Measurements from ENCODE around the gene IRF8.

IRF8 gene

GRCh38 chr16:85858984-85859817, 39.8 kb upstream of the IRF8 start:
- Histone ChIP-seq H3K4me1 (ENCODE audit: control insufficient read depth, insufficient read depth, low read length) (no peaks in the 10 kb centered on the region), H3K36me3 (ENCODE audit: control insufficient read depth, insufficient read depth, low read length) (no peaks in the 10 kb centered on the region), H3K4me3 (ENCODE audit: low read length) (no peak overlapping the region), H3K9ac (ENCODE audit: low read length) (no peak overlapping the region), H3K9me3 (ENCODE audit: control insufficient read depth, low read length) (no peaks in the 10 kb centered on the region), H3K27me3 (ENCODE audit: control insufficient read depth, insufficient read depth, low read length) (no peaks in the 10 kb centered on the region)

GRCh38 chr16:85859818-85860125, 39.2 kb upstream of the IRF8 start:
- H3K4me1 ChIP-seq (ENCODE audit: control insufficient read depth, insufficient read depth, low read length), result no peaks in the 10 kb centered on the region
- no peaks in the 10 kb centered on the region for H3K27me3 ChIP-seq (ENCODE audit: control insufficient read depth, insufficient read depth, low read length)
- no peaks in the 10 kb centered on the region for H3K36me3 ChIP-seq (ENCODE audit: control insufficient read depth, insufficient read depth, low read length)
- no peak overlapping the region for H3K9ac ChIP-seq (ENCODE audit: low read length)
- H3K4me3 ChIP-seq (ENCODE audit: low read length), result no peak overlapping the region
- H3K9me3 ChIP-seq (ENCODE audit: control insufficient read depth, low read length), result no peaks in the 10 kb centered on the region

DNA sequence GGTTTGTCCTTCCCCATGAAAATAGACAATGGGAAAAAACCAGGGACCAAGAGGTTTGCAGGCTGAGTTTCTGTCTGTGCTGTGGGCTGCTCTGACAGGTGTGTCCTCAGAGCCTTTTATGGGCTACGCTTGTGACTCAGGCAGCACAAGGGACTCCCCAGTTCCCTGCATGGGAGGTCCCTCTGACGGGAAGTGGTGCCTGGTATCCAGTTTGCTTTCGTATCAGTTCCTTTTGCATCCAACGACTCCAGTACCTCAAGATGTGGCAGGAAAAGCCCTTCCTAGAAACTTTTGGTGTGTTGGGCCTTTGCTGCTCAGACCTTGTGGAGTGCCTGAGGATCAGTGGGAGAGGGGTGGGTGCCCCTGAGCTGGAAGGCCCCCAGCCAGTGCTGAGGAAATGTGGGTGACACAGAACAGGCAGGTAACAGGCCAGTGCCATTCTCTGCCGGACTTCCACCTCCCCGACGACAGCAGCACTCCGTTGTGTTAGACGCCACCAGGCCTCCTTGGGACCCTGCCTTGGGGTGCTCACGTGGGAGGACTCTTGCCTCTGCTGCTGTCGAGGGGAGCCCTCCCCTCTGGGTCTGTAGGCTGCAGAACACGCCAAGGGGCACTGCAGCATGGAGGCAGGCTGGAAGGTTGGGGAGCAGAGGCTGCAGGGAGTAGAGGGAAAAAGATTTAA, 38.4 kb upstream of the IRF8 start:
- Histone ChIP-seq H3K27me3 (ENCODE audit: control insufficient read depth, insufficient read depth, low read length) (no peaks in the 10 kb centered on the region), H3K9ac (ENCODE audit: low read length) (no peak overlapping the region), H3K4me3 (ENCODE audit: low read length) (no peak overlapping the region), H3K4me1 (ENCODE audit: control insufficient read depth, insufficient read depth, low read length) (no peaks in the 10 kb centered on the region), H3K9me3 (ENCODE audit: control insufficient read depth, low read length) (no peaks in the 10 kb centered on the region), H3K36me3 (ENCODE audit: control insufficient read depth, insufficient read depth, low read length) (no peaks in the 10 kb centered on the region)

DNA sequence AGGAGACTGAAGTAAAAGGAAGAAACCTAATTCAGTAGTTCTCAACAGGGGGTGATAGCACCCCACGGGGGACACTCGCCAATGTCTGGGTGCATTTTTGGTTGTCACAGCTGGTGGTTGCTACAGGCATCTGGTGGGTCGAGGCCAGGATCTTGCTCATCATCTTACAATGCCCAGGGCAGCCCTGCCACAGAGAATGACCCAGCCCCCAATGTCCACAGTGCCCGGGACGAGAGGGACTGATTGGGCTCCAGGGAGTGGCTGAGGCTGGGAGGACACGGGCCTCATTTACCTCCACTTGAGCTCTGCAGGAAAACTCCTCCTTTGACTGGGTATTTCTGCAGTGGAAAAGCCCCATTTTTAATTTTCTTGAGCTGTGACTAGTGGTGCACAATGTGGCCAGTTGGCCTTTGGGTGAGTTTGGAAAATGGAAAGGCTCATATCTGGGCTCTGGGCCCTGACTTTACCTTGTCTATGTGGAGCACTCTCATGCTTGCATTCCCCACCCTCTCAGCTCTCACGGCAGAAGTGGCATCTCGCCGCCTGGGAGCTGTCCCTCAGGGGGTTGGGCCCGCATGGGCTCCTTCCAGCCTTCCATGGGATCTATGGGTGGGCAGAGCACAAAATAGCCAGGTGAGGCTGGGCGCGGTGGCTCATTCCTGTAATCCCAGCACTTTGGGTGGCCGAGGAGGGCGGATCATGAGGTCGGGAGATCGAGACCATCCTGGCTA, 37.7 kb upstream of the IRF8 start:
- Histone ChIP-seq H3K27me3 (ENCODE audit: control insufficient read depth, insufficient read depth, low read length) (no peaks in the 10 kb centered on the region), H3K9me3 (ENCODE audit: control insufficient read depth, low read length) (no peaks in the 10 kb centered on the region), H3K4me3 (ENCODE audit: low read length) (no peak overlapping the region), H3K4me1 (ENCODE audit: control insufficient read depth, insufficient read depth, low read length) (no peaks in the 10 kb centered on the region), H3K9ac (ENCODE audit: low read length) (no peak overlapping the region), H3K36me3 (ENCODE audit: control insufficient read depth, insufficient read depth, low read length) (no peaks in the 10 kb centered on the region)

DNA sequence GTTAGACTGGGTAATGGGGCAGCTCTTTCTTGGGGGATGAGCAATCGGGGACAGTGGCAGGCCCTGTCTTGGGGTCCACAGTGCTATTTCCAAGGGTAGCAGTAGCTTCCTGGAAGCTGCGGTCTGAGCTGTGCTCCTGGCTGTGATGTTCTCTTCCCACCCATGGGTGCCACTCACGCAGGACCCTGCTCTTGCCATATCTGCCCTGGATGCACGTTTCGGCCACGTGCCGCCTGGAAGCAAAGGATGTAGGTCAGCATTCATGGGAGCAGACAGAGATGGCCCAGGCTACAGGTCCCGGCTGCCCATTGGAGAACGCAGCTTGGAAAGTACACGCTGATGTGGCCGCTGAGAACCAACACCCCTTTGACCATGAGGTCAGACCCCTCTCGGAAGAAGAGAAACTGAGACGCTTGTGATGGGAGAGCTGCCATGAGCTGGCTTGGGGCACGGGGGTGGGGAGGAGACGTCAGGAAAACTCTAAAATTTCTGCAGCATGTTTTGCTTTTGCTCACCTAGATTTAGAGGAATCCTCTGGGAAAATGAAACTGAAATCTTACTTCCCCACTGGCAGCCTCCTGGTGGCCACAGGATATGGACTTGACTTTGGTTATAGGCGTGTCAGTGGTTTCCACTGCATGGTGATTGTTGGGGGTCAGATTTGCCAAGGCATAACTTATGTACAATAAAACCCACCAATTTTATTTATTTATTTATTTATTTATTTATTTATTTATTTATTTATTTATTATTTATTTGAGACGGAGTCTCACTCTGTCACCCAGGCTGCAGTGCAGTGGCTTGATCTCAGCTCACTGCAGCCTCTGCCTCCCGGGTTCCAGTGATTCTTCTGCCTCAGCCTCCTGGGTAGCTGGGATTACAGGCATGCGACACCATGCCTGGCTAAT, 36.2 kb upstream of the IRF8 start:
- no peaks in the 10 kb centered on the region for H3K9me3 ChIP-seq (ENCODE audit: control insufficient read depth, low read length)
- no peaks in the 10 kb centered on the region for H3K27me3 ChIP-seq (ENCODE audit: control insufficient read depth, insufficient read depth, low read length)
- no peak overlapping the region for H3K9ac ChIP-seq (ENCODE audit: low read length)
- no peaks in the 10 kb centered on the region for H3K36me3 ChIP-seq (ENCODE audit: control insufficient read depth, insufficient read depth, low read length)
- H3K4me3 ChIP-seq (ENCODE audit: low read length), result no peak overlapping the region
- H3K4me1 ChIP-seq (ENCODE audit: control insufficient read depth, insufficient read depth, low read length), result no peaks in the 10 kb centered on the region

GRCh38 chr16:85863384-85863774, 35.6 kb upstream of the IRF8 start:
- H3K9ac ChIP-seq (ENCODE audit: low read length), result no peak overlapping the region
- no peaks in the 10 kb centered on the region for H3K4me1 ChIP-seq (ENCODE audit: control insufficient read depth, insufficient read depth, low read length)
- H3K4me3 ChIP-seq (ENCODE audit: low read length), result no peak overlapping the region
- no peaks in the 10 kb centered on the region for H3K36me3 ChIP-seq (ENCODE audit: control insufficient read depth, insufficient read depth, low read length)
- H3K27me3 ChIP-seq (ENCODE audit: control insufficient read depth, insufficient read depth, low read length), result no peaks in the 10 kb centered on the region
- no peaks in the 10 kb centered on the region for H3K9me3 ChIP-seq (ENCODE audit: control insufficient read depth, low read length)

DNA sequence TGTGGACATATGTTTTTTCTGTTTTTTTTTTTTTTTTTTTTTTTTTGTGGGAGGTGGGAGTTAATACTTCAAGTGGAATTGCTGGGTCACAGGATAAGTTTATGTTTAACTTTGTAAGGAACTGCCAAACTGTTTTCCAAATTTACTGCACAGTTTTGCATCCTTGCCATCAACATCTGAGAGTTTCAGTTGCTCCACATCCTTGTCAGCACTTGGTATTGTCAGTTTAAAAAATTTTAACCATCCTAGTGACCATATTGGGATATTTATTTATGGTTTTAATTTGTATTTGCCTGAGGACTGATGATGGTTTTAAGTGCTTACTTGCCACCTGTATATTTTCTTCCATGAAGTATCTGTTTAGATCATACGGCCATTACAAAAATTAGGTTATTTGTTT, 34.0 kb upstream of the IRF8 start:
- no peaks in the 10 kb centered on the region for H3K27me3 ChIP-seq (ENCODE audit: control insufficient read depth, insufficient read depth, low read length)
- H3K36me3 ChIP-seq (ENCODE audit: control insufficient read depth, insufficient read depth, low read length), result no peaks in the 10 kb centered on the region
- H3K9ac ChIP-seq (ENCODE audit: low read length), result no peak overlapping the region
- no peaks in the 10 kb centered on the region for H3K9me3 ChIP-seq (ENCODE audit: control insufficient read depth, low read length)
- peaks cover 1% of the 10 kb centered on the region for H3K4me1 ChIP-seq (ENCODE audit: control insufficient read depth, insufficient read depth, low read length)
- H3K4me3 ChIP-seq (ENCODE audit: low read length), result no peak overlapping the region

GRCh38 chr16:85867189-85867588, 31.8 kb upstream of the IRF8 start:
- Histone ChIP-seq H3K27me3 (ENCODE audit: control insufficient read depth, insufficient read depth, low read length) (peaks cover 6% of the 10 kb centered on the region), H3K9me3 (ENCODE audit: control insufficient read depth, low read length) (no peaks in the 10 kb centered on the region), H3K4me3 (ENCODE audit: low read length) (no peak overlapping the region), H3K36me3 (ENCODE audit: control insufficient read depth, insufficient read depth, low read length) (no peaks in the 10 kb centered on the region), H3K4me1 (ENCODE audit: control insufficient read depth, insufficient read depth, low read length) (peaks cover 7% of the 10 kb centered on the region), H3K9ac (ENCODE audit: low read length) (no peak overlapping the region)

DNA sequence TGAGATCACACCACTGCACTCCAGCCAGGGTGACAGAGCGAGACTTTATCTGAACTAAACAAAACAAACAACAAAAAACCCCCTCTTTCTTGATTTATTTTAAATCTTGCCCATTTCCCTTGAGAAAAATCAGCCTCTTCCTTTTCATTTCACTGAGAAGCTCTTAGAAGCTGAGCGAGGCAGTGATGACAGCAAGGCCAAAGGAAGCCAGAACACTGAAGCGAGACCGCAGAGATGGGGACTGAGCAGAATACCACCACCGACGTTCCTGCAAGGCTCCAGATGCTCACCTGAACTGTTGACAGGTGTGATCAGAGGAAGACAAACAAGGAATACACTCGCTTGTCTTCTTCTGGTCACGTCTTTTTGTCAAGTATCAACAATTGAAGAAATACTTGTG, 30.5 kb upstream of the IRF8 start:
- no peak overlapping the region for H3K4me3 ChIP-seq (ENCODE audit: low read length)
- H3K27me3 ChIP-seq (ENCODE audit: control insufficient read depth, insufficient read depth, low read length), result peaks cover 6% of the 10 kb centered on the region
- H3K9me3 ChIP-seq (ENCODE audit: control insufficient read depth, low read length), result no peaks in the 10 kb centered on the region
- H3K4me1 ChIP-seq (ENCODE audit: control insufficient read depth, insufficient read depth, low read length), result peaks cover 7% of the 10 kb centered on the region
- H3K36me3 ChIP-seq (ENCODE audit: control insufficient read depth, insufficient read depth, low read length), result no peaks in the 10 kb centered on the region
- no peak overlapping the region for H3K9ac ChIP-seq (ENCODE audit: low read length)

GRCh38 chr16:85869206-85869605, 29.8 kb upstream of the IRF8 start:
- no peaks in the 10 kb centered on the region for H3K36me3 ChIP-seq (ENCODE audit: control insufficient read depth, insufficient read depth, low read length)

DNA sequence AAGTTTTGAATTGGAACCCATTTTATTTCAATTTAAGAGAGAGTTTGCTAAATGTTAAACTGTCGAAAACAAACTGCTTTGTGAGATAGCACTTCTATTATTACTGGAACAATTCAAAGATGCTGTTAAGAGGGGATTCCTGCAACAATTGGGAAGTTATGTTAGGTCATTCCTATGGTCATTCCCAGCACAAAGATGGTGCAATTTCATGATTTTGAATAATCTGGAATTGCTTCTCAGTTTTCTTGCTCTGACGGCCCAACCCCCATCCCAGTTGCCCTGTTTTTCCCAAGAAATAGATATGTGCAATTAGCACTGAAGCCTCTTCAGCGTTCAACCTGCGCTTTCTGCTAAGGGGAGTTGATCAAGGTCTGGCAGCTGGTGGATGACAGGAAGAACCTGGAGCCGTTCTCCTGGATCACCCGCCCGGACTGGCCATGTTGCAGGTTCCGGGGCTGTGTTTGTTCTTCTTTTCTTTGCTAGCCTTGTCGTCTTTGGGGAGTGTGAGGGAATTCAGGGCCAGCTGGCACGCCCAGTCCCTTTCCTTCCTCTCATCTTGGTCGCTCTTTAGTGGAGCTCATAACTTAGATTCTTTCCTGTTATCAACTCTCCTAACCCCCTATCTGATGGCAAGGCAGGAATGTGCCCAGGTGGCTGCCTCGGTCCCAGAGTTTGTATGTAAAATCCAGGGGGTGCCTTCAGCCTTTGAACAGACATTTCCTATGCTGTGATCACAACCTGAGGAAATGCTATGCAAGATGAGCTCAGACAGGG, 29.0 kb upstream of the IRF8 start:
- H3K9ac ChIP-seq (ENCODE audit: low read length), result no peak overlapping the region
- no peaks in the 10 kb centered on the region for H3K9me3 ChIP-seq (ENCODE audit: control insufficient read depth, low read length)
- no peaks in the 10 kb centered on the region for H3K36me3 ChIP-seq (ENCODE audit: control insufficient read depth, insufficient read depth, low read length)
- H3K4me3 ChIP-seq (ENCODE audit: low read length), result no peak overlapping the region
- H3K27me3 ChIP-seq (ENCODE audit: control insufficient read depth, insufficient read depth, low read length), result peaks cover 6% of the 10 kb centered on the region
- H3K4me1 ChIP-seq (ENCODE audit: control insufficient read depth, insufficient read depth, low read length), result peaks cover 7% of the 10 kb centered on the region

More at GRCh38 chr16:85869206-85869605, 29.8 kb upstream of the IRF8 start:
- peaks cover 6% of the 10 kb centered on the region for H3K27me3 ChIP-seq (ENCODE audit: control insufficient read depth, insufficient read depth, low read length)
- no peaks in the 10 kb centered on the region for H3K9me3 ChIP-seq (ENCODE audit: control insufficient read depth, low read length)
- H3K4me3 ChIP-seq (ENCODE audit: low read length), result no peak overlapping the region
- H3K4me1 ChIP-seq (ENCODE audit: control insufficient read depth, insufficient read depth, low read length), result peaks cover 7% of the 10 kb centered on the region
- no peak overlapping the region for H3K9ac ChIP-seq (ENCODE audit: low read length)
